Posterior vena cava (tissue), 2 donors: Measurements from ENCODE around the gene LILRA5. TPM values are rescaled to one million over a fixed set of nuclear protein-coding genes. Genes with fewer than 3 reads are reported as not detected.
A peak's percentile ranks its signal among the peaks of the same experiment; 100 is the strongest.
"Not testable (repeated sequence)": the region's sequence is repeated elsewhere in the genome, so short reads cannot be mapped to it uniquely, and the experiment has no call there.

Source experiments
- DNase-seq: peaks from one replicate; pipeline ENCODE4 v3.0.0-alpha.2; 2020; ENCODE audit warnings: low spot score
- intact Hi-C, 2 donors: fragments of 100-400 bp; cut with DNase I; formaldehyde crosslinking; loops; one replicate each; pipeline versions ENCODE4 v1.14.1 to v1.14.2; 2022 to 2023
- total RNA-seq, 2 donors: library from RNA; stranded (reverse); fragmentation: NEBNext Ultra II Directional; extraction: Animal tissue kit (Norgen Biotek cat#: 25700); gene quantifications; one replicate each; pipeline ENCODE4 v1.2.1, GENCODE V29; 2021
- donor health status: DM: yes; HTN: yes; CAD: no.
- donor health status: DM: yes; HTN: yes; CAD: no.

LILRA5 gene
- total RNA-seq, 2 donors from 2014 or later: 6.2 to 11.7 TPM

DNA sequence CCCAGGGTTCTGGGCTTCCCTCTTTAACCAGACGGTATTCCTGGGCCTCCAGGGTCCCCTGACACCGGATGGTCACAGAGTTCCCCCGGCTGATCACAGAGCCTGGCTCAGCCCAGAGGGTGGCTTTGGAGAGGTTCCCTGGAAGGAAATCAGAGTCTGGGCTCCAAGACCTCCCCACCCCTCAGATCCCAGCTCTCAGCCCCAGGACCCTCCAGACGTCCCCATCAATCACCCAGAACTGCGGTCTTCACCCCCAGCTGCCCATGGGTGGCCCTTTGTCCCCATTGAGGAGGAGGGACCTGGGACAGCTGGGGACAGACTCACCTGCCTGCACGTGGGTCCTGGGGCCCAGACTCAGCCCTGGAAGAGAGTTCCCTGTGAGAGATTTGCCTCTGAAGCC is 955 bp downstream of the LILRA5 start:
- intact Hi-C loops: no loop called here
- peak; percentile 56 for DNase-seq

DNA sequence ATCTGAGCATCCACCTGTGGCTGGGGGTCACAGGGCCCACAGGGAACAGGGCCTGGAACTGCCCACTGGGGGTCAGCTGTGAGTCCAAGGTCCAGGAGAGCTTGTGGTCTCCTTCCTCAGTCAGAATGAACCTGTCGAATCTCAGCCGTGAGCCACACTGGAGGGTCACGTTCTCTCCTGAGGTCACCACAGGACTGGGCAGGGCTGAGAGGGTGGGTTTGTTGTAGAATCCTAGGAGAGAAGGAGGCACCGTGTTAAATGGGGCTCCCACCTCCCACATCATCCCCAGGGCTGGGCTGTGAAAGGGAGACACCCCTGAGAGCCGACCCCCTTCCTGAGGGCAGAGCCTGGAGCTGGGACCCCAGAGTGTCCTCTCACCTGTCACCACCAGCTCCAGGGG is 1.5 kb downstream of the LILRA5 start:
- intact Hi-C loops: no loop called here
- DNase-seq: peak; percentile 57

DNA sequence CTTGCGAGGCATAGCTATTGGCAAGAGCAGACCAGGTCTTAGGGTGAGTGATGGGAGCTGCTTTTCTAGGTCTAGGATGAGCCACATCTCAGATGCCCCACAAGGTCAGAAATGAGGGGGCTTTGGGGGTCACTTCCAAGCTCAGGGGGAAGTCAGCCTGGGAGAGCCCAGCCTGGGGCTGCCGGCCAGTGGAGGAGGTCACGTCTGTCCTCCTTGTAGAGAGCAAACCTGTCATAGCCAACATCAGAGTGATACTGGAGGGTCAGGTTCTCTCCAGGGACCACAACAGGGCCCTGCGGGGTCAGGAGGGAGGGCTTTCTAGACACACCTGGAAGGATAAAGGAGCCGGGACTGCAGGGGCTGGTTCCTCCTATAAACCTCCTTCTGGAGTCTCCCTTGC is 2.4 kb downstream of the LILRA5 start:
- peak; percentile 50 for DNase-seq
- intact Hi-C loops: no loop called here

DNA sequence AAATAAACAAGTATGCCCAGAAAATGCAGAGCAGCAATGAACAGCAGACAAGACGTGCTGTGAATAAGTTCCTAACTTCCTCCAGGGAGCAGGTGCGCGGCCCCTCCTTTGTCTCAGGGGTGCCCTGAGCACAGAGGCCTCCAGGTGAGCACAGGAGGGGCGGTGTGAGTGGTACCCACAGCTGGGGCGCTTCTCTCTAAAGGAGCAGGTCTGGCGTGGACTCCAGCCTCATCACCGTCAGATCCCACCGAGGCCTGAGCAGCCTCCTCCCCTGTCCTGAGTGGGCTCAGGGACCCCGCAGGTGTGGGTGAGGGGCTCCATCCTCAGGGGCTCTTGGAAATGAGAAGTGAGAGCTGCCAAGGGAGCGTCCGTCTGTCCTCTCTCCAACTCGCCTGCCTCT is 3.2 kb downstream of the LILRA5 start:
- intact Hi-C loops: no loop called here
- peak; percentile 69 for DNase-seq

DNA sequence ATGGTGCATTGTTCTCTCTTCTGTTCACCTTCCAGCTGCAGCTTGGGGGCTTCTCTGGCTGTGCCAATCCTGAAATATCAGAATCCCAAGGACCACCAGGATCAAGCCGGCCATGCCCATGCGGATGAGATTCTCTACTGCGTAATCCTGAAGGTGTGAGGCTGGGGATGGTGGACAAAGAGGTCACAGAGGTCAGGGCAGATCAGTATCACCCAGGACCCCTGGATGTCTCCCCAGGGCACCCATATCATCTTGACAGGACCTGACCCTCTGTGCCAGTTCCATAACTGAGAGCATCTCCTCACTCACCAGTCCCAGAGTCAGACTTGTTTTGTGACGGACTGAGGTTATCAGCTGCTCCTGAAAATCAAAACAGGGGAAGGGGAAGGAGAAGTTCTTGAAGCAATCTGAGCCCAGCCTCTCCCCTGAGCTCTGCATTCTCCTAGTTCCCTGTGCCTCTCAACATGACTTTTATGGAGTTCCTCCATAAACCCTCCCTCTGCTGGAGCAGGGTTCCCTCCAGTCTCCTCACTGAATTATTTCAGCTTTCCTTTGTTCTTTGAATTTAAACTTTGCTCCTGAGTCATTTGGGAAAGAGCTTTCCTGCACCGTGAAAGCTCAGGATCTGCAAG is 5.5 kb downstream of the LILRA5 start:
- DNase-seq: peak; percentile 42
- intact Hi-C loops: no loop called here

DNA sequence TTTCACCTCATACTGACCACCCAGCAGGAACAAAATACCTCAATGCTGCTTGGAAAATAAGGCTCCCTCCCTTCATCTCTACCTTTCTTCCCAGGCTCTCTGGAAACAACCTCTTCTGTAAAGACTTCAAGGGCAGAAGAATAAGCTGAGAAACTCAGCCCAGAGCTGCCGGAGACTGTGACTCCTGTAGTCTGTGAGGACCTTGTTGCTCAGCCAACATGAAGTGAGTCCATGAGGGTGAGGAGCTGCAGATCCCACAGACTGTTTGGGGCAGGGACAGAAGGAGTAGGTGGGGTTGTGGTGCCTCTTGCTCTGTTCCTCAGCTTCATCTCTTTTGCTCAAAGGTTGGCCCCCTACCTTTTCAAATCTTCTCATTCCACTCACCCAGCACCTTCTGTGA is 7.8 kb downstream of the LILRA5 start:
- intact Hi-C loops: no loop called here
- DNase-seq: peak; percentile 36

DNA sequence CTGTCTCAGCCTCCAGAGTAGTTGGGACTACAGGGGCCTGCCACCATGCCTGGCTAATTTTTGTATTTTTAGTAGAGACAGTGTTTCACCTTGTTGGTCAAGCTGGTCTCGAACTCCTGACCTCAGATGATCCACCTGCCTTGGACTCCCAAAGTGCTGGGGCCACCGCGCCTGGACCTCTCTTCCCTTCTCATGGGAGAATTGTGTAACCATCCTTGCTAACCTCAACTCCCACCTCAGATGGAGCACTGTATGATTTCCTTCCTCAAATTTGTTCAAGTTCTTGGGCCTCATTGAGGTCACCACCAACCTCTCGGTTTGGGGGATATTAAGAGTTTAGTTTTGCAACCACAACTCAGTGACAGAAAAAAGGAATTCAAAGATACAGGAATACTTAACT is 10.7 kb downstream of the LILRA5 start:
- peak; percentile 81 for DNase-seq
- intact Hi-C loops: no loop called here

DNA sequence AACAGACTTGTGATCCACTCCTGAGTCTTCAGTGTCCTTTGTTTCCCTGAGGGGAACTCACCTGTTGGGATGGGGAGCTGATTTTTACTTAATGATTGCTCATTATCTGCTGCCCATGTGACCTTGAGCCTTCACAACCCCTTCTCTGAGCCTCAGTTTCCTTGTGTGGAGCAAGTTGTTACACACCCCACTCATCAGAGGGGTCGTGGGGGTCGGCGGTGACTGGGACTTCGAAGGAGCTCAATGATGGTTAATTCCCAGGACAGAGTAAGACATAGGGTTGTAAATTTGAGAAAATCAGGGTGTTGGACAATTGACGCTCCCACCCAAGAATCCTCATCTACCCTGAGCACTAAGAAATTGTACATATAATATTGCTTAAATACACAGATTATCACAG is 13.5 kb downstream of the LILRA5 start:
- intact Hi-C loops: loop anchor here in 1 of 2 donors (5.0 to 10.0 kb wide), 2 partner anchors 477 to 1175 kb away; partner anchors contain the start of genes NLRP12 and ZNF628
- DNase-seq: peak; percentile 9

DNA sequence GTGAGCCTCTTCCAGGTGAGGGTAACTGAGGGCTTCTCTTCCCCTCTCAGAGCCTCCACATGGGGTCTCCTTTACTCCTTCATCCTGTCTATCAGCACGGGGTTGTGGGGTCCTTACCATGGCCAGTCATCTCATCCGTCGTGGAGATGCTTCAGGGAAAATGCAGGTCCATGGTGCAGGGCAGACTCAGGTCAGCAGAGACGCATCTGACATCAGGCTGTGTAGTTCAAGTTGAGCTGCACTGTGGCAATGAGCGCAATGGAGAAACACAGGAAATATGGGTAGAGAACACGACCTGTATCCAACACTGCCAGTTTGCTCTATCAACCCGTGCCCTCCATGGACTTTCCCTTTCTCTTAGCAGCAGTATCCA is 13.9 kb downstream of the LILRA5 start:
- DNase-seq: peak; percentile 64
- intact Hi-C loops: loop anchor here in 1 of 2 donors (5.0 to 10.0 kb wide), 2 partner anchors 477 to 1176 kb away; partner anchors contain the start of genes NLRP12 and ZNF628

DNA sequence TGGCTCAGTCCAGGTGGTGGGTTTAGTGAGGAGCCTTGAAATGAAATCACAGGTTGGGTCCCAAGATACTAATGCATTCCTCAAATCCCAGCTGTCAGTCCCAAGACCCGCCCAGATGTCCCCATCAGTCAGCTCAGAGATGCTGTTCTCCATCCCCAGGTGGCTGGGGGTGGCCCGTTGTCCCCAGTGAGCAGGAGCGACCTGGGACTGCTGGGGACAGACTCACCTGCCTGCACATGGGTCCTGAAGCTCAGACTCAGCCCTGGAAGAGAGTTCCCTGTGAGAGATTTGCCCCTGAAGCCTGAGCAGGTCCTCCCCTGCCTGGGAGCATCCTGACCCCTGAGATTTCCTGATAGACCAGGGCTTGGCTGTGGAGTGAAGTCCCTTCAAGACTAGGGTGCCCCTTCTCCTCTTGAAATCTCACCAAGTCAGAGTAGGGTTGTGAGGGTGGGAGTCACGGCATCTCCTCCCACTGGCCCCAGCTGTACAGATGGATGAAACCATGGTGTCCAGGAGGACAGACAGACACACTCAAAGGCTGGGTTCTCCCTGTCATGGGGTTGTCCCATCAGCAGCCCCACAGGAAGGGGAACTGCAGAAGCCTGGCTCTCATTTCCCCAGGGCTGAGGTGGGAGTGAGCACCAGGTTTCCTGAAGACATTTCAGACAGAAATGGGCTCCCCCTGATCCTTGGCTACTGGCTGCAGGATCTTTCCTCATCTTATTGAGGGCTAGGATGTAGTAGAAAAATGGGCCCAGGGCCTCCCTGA is 14.4 kb downstream of the LILRA5 start:
- intact Hi-C loops: loop anchor here in 1 of 2 donors (5.0 to 10.0 kb wide), 2 partner anchors 476 to 1176 kb away; partner anchors contain the start of genes NLRP12 and ZNF628
- DNase-seq: peak; percentile 36

DNA sequence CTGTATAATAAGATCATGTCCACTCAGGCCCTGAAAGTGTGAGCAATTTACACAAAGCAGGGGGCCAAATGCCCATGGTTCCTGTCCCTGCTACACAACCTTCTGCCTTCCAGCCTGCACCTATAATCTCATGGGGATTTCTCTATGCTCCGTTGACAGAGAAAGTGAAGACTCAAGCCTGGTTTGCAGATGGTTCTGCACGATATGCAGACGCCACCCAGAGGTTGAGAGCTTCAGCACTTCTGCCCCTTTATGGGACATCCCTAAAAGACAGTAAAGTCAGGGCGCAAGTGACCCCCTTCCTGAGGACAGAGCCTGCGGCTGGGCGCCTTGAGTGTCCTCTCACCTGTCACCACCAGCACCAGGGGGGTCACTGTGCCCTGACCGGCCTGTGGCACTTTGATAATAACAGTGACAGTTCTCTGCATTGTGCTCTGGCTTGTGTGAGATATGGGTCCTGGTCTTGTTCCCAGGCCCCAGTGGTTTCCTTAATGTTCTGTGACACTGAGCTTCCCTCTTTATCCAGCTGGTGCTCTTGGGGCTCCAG is 15.1 kb downstream of the LILRA5 start:
- no peak for DNase-seq
- intact Hi-C loops: loop anchor here in 1 of 2 donors (5.0 to 10.0 kb wide), 2 partner anchors 476 to 1177 kb away; partner anchors contain the start of genes NLRP12 and ZNF628

DNA sequence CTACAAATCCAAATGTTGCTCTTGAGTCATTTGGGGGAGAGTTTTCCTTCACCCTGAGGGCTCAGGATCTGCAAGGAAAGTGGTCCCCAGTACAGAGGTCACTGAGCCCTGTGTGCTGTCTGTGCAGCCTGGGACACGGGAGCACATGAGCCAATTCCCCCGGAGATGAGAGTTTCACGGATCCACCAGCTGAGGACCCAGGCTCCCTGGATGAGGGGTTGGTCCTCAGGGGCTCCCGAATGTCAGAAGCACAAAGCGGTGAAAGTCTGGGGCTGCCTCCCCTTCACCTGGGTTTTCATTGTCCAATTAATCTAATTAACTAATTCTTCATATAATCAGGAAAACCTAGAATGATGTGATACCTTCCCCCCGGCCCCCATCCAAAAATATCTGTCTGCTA is 18.4 kb downstream of the LILRA5 start:
- intact Hi-C loops: loop anchor here in 1 of 2 donors (10.0 kb wide), 1 partner anchor 1180 kb away; the partner anchor contains the start of gene ZNF628
- DNase-seq: peak; percentile 75

DNA sequence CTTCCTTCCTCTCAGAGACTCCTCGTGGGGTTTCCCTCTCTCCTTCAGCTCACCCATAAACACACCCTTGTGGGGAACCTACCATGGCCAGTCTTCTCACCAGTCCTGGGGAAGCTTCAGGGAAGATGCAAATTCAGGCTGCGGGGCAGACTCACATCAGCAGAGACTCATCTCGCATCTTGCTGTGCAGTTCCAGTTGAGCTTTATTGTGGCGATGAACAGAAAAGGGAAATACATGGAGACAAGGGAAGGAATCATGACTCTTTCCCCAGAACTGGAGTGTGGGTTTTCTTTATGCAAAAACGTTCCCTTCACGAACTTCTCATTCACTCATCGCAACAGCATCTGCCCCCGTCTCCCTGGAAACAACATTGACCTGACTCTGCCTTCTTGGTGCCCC is 23.8 kb downstream of the LILRA5 start:
- intact Hi-C loops, DNase-seq: not testable (repeated sequence)

DNA sequence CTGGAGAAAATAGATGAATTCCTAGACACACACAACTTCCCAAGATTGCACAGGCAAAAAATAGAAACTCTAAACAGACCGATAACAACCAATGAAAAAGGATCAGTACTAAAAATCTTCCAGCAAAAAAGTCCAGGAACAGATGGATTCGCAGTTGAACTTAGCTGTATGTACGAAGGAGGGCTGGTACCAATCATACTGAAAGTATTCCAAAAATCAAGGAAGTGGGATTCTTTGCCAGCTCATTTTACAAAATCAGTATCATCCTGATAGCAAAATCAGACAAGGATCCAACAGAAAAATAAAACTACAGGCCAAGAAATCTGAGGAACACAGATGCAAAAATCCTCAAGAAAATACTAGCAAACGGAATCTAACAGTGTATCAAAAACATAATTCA is 25.5 kb downstream of the LILRA5 start:
- intact Hi-C loops: no loop called here
- DNase-seq: no peak

DNA sequence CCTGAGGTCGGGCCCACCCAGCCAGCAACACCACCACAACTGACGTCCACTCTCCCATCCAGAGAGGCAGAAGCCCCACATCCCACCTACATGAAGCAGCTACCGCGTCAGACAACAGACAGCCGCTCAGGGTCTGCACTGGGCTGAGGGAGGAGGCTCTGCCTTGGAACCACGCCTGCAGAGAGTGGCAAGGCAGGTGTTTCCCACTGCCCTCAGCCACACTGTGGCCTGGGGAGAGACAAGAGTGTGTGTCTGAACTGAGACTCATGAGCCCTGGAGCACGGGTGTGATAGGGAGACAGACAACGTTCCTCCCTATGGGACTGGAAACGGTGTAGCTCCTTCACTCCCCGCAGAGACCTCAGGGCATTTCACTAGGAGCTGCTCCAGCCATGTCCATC is 26.7 kb downstream of the LILRA5 start:
- DNase-seq, intact Hi-C loops: not testable (repeated sequence)

DNA sequence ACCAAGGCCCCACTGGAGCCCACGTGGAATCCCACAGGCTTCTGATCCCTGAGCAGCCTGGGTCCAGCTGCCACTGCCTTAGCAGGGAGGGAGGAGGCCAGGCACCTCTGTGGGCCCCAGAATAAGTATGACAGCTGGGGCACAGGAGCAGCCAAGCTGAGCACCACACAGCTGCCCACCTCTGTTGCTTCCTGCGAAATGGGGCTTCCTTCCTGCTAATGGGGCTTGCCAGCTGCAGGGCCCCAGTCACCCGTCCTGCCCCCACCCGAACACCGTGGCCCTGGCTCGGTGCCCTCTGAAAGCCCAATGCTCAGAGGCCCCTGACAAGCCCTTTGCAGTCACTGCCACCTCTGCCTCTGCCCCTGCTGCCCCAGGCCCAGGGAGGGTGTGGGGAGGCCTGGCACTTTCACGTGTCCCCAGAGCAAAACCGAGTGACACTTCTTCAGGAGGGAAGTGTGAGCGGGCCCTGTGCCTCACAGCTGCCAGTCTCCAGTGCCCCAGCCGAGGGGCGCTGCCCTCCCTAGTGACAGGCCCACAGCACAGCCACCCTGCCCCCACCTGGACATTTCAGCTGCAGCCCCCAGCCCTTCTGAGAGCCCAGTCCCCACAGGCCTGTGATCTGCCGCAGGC is 27.4 kb downstream of the LILRA5 start:
- DNase-seq, intact Hi-C loops: not testable (repeated sequence)

DNA sequence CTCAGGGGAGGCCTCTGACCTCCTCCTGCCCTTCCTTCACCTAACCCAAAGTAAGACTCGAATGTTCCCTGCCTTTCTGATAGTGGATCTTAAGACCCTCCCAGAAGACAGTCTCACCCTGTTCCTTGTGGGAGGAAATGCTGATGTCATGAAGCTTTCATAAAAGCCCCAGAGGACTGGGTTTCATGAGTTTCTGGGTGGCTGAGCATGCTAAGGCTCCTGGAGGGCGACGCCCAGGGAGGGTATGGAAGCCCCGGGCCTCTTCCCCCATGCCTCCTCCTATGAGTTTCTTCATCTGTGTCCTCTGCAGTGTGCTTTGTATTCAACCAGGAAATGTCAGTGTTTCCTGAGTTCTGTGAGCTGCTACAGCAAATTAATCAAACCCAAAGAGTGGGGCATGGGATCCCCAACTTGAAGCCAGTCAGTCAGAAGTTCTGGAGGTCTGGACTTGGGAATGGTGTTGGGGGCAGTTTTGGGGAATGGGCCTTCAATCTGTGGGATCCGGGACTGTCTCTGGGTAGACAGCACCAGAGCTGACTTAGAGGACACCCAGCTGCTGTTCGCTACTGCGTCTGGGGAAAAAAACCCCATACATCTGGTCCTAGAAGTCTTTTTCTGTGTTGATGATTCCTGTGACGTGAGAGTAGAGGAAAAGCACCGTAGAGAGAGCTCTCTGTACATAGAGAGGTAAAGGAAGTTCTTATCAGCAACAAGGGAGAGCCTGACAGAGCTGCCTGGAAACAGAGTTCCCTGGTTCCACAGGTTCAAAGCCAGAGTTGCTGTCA is 30.1 kb downstream of the LILRA5 start:
- intact Hi-C loops: no loop called here
- DNase-seq: no peak

DNA sequence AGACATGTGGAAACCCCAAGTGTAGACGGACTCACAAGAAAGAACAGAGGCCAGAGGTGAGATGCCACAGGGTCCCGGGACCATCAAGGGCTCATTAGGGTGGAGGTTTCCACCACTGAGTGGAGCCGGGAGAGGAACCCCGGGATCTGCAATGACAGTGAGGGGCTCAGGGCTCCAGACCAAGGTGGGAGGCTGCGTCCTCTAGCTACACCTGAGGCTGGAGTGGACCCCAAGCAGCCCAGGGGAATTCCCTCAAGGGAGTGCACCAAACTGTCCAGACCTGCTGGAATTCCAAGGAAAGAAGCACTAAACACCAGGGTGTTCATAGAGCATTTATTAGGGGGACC is 31.3 kb downstream of the LILRA5 start:
- intact Hi-C loops, DNase-seq: not testable (repeated sequence)
